ENCODE measurements around the gene RAMAC.
A peak's percentile ranks its signal among the peaks of the same experiment; 100 is the strongest.
"Not testable (repeated sequence)": the region's sequence is repeated elsewhere in the genome, so short reads cannot be mapped to it uniquely, and the experiment has no call there.

The RAMAC gene

GRCh38 chr15:82985688-82986441, at the start of gene RAMAC:
TSS of gene RAMAC (plus strand) at chr15:82986210. CDS start at chr15:82989019, 2,809 bp downstream.
- peak; percentile 89 for DNase-seq (ENCODE audit: low spot score)

GRCh38 chr15:82936966-82937711, 48.9 kb upstream of the RAMAC start:
- DNase-seq (ENCODE audit: low spot score): peak; percentile 11

DNA sequence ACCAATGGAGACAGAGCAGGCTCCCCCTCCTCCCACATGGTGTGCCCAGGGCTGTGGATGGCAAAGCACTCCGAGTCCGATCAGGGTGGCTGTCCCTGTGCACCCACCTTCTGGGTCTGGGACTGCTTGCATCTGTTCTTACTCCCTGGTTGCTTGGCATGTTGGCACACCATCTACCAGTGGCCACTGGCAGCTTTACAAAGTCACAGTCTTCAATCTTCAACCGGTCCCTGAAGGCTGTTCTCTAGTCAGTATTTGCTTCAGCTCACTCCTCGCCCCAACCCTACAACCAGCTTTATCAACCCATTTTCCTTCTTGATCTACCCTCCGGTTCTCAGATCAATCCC, 48.3 kb upstream of the RAMAC start:
- no peak for DNase-seq (ENCODE audit: low spot score)

DNA sequence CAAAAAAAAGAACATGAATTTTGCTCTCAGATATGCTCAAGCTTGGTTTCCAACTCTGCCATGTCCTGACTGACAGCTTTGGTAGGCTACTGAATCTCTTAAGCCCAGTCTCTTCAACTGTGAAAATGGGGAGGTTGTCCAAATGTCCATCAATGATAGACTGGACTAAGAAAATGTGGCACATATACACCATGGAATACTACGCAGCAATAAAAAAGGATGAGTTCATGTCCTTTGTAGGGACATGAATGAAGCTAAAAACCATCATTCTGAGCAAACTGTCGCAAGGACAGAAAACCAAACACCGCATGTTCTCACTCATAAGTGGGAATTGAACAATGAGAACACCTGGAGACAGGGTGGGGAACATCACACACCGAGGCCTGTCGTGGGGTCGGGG, 46.3 kb upstream of the RAMAC start:
- DNase-seq (ENCODE audit: low spot score): not testable (repeated sequence)

- no peak for DNase-seq (ENCODE audit: low spot score)
Measured at GRCh38 chr15:82942691-82943090, 43.3 kb upstream of the RAMAC start.

GRCh38 chr15:82943176-82943575, 42.8 kb upstream of the RAMAC start:
- no peak for DNase-seq (ENCODE audit: low spot score)

- no peak for DNase-seq (ENCODE audit: low spot score)
Measured at GRCh38 chr15:82944056-82944455, 42.0 kb upstream of the RAMAC start.

DNA sequence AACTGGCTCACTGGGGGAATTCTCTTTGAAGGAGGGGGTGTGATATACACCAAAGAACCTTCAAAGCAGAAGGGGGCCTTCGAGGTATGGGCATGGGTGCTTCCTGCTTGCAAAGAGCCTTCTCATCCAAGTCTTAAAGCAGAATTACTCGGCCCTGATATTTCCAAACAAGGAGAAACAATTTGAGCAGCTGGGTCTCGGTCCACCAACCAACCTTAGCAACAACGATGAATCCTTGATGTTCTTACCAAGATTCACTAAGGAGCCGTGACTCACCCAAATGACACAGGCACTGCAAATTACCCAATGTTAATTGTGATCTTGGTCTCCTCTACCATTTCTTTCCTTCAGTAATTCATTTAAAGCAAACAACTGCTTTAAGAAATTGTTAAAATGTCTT, 41.2 kb upstream of the RAMAC start:
- no peak for DNase-seq (ENCODE audit: low spot score)

GRCh38 chr15:82945326-82945725, 40.7 kb upstream of the RAMAC start:
- no peak for DNase-seq (ENCODE audit: low spot score)

DNA sequence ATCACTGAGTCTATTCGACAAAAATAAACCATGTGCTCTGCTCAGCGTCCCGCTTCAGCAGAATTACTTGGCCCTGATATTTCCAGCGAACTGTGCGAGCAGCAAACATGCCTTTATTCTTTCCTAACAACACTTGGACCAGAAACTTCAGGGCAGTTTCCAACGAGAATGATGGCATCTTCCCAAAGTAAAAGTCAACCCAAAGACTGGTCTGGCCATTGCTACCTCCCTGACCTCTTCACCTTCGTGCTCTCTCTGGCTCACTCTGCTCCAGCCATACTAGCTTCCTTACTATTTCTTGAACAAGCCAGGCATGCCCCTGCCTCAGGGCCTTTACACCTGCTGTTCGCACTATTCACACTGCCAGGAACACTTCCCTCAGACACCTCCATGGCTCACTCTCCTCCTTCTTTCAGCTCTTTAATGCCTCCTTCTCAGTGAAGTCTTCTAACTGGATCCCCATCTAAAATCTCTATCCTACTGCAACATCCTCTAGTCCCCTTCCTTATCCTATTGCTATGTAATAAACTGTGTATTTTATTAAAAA, 39.8 kb upstream of the RAMAC start:
- no peak for DNase-seq (ENCODE audit: low spot score)

DNA sequence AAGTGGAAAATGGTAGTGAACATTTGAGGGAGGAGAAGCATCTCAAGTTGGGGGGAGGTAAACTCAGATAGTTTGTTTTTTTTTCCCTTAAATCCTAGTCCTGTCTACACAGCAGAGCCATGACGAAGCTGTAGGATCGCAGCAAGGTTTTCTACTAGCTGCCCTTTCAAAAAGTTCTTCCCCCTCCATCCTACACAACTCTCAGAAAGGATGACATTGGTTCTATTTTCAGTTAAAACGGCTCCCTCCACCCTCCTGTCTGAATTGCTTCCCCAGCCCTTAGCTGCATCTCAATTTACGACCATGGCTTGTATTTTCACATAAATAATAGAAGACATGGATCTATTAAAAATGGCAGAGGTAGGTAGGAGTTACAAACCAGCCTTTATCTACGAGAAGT, 35.7 kb upstream of the RAMAC start:
- no peak for DNase-seq (ENCODE audit: low spot score)

- DNase-seq (ENCODE audit: low spot score): no peak
Measured at GRCh38 chr15:82950746-82951370, 35.2 kb upstream of the RAMAC start.

DNA sequence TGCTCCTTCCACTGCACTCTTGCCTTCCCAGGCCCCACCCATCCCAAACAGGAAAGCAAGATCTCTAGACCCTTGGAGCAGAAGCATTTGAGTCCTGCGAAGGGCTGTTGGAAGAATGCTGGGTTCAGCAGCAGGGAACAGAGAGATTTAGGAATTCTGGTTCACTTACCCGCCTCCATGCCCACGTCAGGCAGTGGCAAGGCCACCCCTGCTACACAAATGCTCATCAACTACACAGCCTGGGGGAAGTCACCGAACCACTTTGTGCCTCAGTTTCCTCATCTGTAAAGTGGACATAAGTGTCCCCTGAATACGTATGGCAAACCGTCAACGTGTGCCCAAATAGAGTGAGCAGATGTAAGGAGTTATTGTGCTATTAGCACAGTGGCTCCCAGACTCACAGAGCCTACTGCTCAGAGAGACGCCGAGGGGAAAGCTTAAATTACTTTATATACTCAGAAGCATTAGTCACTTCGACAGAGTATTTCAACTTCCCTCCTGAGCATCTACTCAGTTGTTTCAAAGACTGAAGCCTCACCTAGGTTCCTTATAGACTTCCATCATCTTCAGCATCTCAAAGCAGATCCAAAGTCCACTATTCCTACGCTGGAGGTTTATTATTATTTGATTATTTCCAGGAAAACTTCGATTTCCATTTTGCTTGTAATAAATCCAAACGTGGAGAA, 34.4 kb upstream of the RAMAC start:
- peak; percentile 2 for DNase-seq (ENCODE audit: low spot score)

DNA sequence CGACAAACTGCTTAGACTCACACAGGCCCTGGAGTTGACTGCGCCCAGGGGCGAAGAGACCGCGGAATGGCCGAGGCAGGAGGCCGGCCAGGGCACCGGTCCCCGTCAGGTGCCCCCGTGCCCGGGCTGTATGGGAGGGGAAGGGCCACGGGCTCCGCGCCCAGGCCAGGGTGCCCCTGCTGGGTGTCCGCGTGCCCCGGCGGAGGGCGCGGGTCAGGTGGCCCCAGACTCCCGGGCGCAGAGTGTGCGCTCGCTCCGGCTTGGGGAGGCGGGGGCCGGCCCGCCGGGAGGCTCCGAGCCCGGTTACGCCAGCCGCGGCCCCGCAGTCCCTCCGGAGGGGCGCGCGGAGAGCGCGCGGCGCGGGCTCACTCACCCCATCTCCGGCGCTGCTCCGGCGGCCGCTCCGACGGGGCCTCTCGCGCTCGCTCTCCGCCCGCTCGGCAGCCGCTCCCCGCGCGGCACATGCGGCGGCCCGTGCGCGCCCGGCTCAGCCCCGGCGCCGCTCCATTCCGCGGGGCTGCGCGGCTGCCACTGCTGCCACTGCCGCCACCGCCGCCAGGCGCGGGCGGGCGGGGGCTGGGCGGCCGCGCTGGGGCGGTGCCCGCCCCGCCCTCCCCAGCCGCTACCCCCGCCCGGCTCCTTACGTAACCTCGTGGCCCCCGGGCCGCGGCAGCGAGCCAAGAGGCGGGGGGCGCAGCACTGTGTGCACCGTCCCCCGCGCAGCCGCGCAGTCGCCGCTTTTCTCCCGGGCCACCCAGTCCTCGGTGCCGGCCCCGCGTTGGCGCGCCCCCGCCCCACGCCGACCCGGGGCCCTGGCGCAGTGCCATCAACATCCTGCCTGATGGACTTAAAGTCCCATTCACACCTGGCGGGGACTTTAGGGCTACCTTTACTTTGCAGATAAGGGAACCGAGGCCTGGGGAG, 33.6 kb upstream of the RAMAC start, which contains the start of gene HOMER2:
Gene HOMER2 (minus strand): TSS at position 563 of the 924 bp plus-strand sequence. CDS start 185 bp downstream, at position 378.
- DNase-seq (ENCODE audit: low spot score): no peak

DNA sequence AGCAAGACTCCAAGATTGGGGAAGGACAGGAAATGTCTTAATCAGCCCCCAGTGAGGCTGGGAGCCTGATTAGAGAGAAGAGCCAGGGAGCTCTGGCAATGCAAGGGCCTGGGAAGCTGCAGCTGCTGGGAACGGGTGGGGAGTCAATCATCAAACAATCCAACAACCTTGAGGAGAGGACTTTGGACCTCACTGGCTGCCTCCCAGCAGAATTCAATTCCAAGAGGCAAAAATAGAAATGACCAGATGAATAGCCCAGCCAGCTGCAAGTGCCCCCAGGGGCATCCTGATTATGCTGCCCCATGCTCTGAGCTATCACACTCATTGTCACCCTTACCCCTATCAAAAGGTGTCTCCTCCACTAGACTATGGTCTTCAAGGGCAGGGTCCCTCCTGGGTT, 27.4 kb upstream of the RAMAC start:
- no peak for DNase-seq (ENCODE audit: low spot score)

GRCh38 chr15:82959423-82959822, 26.6 kb upstream of the RAMAC start:
- DNase-seq (ENCODE audit: low spot score): no peak

DNA sequence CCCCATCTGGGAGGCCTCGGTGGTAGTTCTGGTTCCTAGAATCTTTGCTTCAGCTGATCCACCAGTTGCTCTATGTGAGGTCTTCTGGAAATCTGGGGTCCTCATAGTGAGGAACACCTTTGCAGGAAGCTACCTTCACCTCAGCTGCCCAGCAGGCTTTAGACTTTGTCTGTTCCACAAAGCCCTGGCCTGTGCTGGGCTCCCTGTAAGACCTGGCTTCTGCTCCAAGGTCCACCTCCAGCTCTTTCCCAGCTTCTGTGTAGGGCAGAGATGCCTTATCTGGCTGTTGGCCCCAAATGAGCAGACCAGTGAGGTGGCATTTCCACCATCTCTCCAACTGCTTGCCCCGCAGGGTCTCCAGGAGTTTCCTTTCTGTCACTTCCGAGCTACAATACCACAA, 25.2 kb upstream of the RAMAC start:
- DNase-seq (ENCODE audit: low spot score): no peak

GRCh38 chr15:82963471-82964341, 22.3 kb upstream of the RAMAC start:
- no peak for DNase-seq (ENCODE audit: low spot score)

GRCh38 chr15:82964890-82965289, 21.1 kb upstream of the RAMAC start:
- DNase-seq (ENCODE audit: low spot score): no peak

DNA sequence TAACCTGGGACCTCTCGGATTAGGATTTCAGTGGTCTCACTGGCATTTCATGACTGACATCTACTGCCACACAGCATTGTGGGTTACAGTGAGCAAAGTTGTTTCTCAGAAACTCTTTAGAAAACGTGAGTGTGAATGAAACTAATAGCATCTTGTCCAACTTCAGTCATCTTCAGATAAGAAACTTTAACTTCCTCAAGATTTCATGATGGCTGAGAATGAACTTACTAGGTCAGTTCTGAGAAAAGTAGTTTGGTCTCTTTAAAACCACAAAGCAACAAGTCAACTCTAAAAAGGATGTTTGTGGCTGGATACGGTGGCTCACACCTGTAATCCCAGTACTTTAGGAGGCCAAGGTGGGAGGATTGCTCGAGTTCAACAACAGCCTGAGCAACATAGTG, 19.3 kb upstream of the RAMAC start:
- no peak for DNase-seq (ENCODE audit: low spot score)
